Mucosa of gallbladder (tissue), 1 donor: ENCODE results near the gene SEMA3F. TPM values are rescaled to one million over a fixed set of nuclear protein-coding genes. Genes with fewer than 3 reads are reported as not detected.

Experiments
- DNase-seq: peaks from one replicate; pipeline ENCODE4 v3.0.0-alpha.2; 2020; ENCODE audit warnings: low spot score
- total RNA-seq: library from RNA; stranded (reverse); gene quantifications from one replicate; pipeline ENCODE4 v1.2.1, GENCODE V29; 2021
- donor health status: DM: no; HTN: no; CAD: no.

Gene SEMA3F
- total RNA-seq, 1 donor from 2014 or later: 34.1 TPM

GRCh38 chr3:50170689-50171088 lies 15.6 kb downstream of the SEMA3F start:
- no peak for DNase-seq

GRCh38 chr3:50171540-50172301 lies 16.6 kb downstream of the SEMA3F start:
- DNase-seq: no peak

GRCh38 chr3:50172626-50173220 lies 17.6 kb downstream of the SEMA3F start:
- DNase-seq: no peak

- no peak for DNase-seq
These were observed 18.8 kb downstream of the SEMA3F start for GRCh38 chr3:50173685-50174516.

GRCh38 chr3:50174517-50174895 lies 19.4 kb downstream of the SEMA3F start:
- no peak for DNase-seq

- no peak for DNase-seq
These were observed 19.9 kb downstream of the SEMA3F start for GRCh38 chr3:50174947-50175524.

- DNase-seq: no peak
These were observed 22.2 kb downstream of the SEMA3F start for GRCh38 chr3:50177346-50177745.

GRCh38 chr3:50179710-50180109 lies 24.6 kb downstream of the SEMA3F start:
- DNase-seq: no peak

GRCh38 chr3:50181985-50182384 lies 26.9 kb downstream of the SEMA3F start:
- DNase-seq: no peak

- DNase-seq: no peak
These were observed 27.5 kb downstream of the SEMA3F start for GRCh38 chr3:50182533-50183099.

- DNase-seq: no peak
These were observed 28.6 kb downstream of the SEMA3F start for GRCh38 chr3:50183755-50184154.

GRCh38 chr3:50184242-50184978 lies 29.3 kb downstream of the SEMA3F start:
- DNase-seq: no peak

- no peak for DNase-seq
These were observed 30.1 kb downstream of the SEMA3F start for GRCh38 chr3:50185230-50185629.

- DNase-seq: no peak
These were observed 31.0 kb downstream of the SEMA3F start for GRCh38 chr3:50186096-50186495.

- no peak for DNase-seq
These were observed 32.6 kb downstream of the SEMA3F start for GRCh38 chr3:50187750-50188149.

- peak; percentile 80 for DNase-seq
These were observed 34.1 kb downstream of the SEMA3F start for GRCh38 chr3:50189274-50189673.

GRCh38 chr3:50189989-50190388 lies 34.9 kb downstream of the SEMA3F start:
- no peak for DNase-seq

GRCh38 chr3:50190936-50191660 lies 36.0 kb downstream of the SEMA3F start, which contains the start of gene GNAT1:
TSS of gene GNAT1 (plus strand) at chr3:50191610. CDS start at chr3:50191726, 116 bp downstream.
- DNase-seq: no peak

- no peak for DNase-seq
These were observed 37.0 kb downstream of the SEMA3F start for GRCh38 chr3:50192124-50192523.

GRCh38 chr3:50192689-50193141 lies 37.6 kb downstream of the SEMA3F start:
- DNase-seq: peak; percentile 72
